GM12872 (cell line): ENCODE measurements around the gene KRT85.

Experiments used
- TF ChIP-seq, protein P1 (sequence below): IDR thresholded peaks from 3 replicates; pipeline ENCODE4 v1.5.1; 2011; ENCODE audit warnings: low read depth, mild to moderate bottlenecking, low read length, moderate library complexity; ENCODE audit not compliant: insufficient read depth

The KRT85 gene

DNA sequence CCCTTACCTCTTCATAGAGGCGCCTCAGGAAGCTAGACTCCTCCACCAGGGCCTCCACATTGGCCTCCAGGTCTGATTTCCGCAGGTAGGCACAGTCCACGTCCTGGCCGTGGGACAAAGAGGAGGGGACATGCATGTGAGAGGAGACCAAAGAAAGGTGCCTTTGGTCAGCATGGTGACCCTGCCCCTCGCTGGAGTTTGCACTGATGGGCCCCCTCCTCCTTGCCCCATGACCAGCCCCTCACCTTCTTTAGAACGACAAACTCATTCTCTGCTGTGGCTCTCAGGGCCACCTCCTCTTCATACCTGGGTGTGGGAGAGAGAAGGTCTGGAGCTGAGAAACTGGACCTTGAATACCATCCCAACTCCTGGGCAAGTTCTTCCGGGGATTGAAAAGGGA is 3.2 kb downstream of the KRT85 start:
- TF ChIP-seq, protein P1, sequence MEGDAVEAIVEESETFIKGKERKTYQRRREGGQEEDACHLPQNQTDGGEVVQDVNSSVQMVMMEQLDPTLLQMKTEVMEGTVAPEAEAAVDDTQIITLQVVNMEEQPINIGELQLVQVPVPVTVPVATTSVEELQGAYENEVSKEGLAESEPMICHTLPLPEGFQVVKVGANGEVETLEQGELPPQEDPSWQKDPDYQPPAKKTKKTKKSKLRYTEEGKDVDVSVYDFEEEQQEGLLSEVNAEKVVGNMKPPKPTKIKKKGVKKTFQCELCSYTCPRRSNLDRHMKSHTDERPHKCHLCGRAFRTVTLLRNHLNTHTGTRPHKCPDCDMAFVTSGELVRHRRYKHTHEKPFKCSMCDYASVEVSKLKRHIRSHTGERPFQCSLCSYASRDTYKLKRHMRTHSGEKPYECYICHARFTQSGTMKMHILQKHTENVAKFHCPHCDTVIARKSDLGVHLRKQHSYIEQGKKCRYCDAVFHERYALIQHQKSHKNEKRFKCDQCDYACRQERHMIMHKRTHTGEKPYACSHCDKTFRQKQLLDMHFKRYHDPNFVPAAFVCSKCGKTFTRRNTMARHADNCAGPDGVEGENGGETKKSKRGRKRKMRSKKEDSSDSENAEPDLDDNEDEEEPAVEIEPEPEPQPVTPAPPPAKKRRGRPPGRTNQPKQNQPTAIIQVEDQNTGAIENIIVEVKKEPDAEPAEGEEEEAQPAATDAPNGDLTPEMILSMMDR: no peak

DNA sequence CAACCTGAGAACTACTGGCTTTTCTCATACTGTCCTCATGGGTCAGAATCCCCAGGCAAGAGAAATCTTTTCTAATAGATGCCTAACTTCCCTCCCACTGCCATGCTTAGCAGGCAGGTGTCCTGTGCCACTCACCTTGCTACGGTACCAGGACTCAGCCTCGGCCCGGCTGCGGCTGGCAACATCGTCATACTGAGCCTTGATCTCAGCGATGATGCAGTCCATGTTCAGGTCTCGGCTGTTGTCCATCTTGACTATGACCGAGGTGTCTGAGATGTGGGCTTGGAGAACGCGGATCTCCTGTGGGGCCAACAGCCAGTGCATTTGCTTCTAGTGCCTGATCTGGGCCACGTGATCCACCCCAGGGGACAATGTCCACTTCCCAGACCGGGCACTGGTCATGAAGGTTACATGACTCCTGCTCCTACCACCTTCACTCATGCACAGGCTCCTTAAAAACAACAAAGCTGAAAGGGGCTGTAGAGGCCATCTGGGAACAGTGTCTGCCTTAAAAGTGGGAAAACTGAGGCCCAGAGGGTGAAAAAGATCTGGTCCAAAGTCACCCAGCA is 4.1 kb downstream of the KRT85 start:
- TF ChIP-seq, protein P1: no peak

DNA sequence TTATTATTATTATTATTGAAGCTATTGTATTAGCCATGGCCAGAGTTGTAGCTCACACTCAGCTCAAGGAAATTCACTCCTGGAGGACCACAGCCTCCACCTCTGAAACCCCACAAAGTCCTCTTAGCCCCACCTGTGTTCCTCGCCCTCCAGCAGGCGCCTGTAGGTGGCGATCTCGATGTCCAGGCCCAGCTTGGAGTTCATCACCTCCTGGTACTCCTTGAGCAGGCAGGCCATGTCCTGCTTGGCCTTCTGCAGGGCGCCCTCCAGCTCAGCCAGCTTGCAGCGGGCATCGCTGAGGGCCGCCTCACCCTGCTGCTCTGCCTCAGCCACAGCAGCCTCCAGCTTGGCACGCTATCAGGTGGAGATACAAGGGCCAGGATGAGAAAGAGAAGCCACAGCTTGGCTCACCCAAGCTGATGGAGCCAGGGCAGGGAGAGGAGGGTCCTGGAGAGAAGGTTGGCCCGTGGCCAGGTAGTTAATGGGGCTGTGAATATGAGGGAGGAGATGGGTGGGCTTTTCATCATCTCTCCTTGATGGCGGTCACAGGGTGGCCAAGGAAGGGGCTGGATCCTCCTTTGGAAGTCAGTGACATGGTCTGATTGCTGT is 5.1 kb downstream of the KRT85 start:
- TF ChIP-seq, protein P1: peak; percentile 52

DNA sequence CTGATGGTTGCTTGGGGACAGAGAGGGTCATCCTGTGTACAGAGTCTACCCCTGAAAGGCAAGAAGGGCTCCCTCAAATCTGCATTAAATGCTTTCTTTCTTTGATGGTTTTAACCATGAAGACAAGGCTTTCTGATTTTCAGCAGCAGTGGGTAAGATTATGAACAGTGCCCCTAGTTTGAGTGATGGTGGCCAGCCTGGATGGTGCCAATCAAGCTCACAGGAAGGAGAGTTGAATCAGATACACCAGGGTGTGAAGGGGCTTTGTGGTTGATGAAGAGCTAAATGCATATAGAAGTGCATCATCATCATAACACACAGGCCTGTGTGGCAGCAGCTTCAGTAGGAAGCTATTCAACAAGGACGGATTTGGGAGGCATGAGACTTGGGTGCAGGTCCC is 5.7 kb downstream of the KRT85 start:
- TF ChIP-seq, protein P1: no peak

DNA sequence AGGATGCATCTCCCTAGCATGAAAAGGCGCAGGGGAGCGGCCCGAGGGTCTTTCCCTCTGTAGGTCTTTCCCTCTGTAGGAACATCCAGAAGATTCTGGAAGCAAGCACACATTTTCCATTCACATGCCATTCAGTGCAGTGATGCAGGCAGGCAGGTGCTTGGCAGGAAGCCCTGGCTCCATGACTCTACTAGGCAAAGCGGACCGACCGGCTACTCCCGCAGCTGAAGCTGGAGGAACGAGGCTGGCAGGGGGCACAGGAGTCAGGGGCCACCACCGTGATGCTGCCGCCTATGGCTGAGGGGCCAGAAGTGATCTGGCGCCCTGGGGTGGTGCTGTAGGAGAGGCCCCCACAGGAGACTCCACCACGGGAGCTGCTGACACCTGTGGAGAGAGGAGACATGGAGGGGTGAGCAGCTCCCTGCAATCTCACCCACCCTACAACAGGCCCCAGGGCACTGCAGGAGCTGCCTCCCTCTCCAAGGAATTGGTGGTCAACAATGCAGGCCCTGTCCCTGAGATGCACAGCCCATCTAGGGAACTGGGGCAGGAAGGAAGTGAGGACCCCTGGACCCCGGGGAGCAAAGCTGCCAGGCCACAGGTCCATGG is 6.5 kb downstream of the KRT85 start:
- TF ChIP-seq, protein P1: no peak

DNA sequence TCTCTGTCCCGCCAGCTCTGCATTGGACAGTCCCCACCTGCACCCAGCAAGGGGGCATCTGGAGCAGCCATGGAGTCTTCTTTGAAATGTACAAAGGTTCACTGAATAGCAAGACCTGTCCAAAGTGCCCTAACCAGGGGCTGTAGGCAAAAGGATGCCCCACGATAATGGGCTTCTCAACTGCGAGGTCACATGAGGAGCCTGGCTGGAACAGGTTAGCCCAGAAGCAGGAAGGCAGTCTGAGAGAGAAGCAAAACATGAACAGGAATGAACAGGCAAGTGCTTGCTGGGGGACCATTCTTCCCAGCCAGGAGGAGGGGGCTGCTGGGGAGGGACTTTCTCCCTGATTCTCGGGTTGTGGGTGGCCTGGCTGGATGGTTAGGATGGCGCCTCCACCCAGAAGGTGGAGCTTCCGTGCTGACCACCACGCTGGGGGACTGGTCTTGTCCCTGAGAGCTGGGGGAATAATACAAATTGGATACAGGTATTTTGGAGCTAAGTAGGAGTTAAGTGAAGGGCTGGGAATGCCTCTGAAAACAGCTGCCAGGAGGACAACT is 7.1 kb downstream of the KRT85 start:
- TF ChIP-seq, protein P1: no peak

DNA sequence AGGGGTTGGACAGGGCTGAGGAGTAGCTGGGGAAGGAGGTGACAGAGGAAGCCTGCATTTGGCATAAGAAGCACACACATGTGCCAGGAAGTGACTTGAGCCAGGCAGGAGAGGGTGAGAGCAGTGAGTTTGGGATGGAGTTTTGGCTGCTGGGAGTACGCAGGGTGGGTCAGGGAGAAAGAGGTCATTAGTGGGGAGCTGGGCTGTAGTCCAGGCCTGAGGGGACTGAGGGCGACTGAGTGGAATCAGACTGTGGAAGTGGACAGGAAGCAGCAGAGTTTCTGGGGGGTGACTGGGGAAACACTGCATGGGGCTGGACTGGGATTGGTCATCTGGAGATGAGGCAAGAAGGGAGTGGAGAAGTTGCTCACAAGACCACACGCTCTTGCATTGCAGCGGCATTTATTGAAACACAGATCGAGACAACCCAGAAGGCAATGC is 7.6 kb downstream of the KRT85 start:
- TF ChIP-seq, protein P1: no peak
